ENCODE measurements around the gene JMJD7. TPM values are rescaled to one million over a fixed set of nuclear protein-coding genes. Genes with fewer than 3 reads are reported as not detected.

The JMJD7 gene
- polyA plus RNA-seq, 4 donors: 9.1 to 13.3 (median 12.4) TPM

GRCh38 chr15:41798607-41799487 lies 29.0 kb upstream of the JMJD7 start:
- no peak for DNase-seq (ENCODE audit: low read depth in 4 of 4, low spot score in 3 of 4)

- no peak for DNase-seq (ENCODE audit: low read depth in 4 of 4, low spot score in 3 of 4)
These were observed 28.4 kb upstream of the JMJD7 start for GRCh38 chr15:41799488-41799805.

DNA sequence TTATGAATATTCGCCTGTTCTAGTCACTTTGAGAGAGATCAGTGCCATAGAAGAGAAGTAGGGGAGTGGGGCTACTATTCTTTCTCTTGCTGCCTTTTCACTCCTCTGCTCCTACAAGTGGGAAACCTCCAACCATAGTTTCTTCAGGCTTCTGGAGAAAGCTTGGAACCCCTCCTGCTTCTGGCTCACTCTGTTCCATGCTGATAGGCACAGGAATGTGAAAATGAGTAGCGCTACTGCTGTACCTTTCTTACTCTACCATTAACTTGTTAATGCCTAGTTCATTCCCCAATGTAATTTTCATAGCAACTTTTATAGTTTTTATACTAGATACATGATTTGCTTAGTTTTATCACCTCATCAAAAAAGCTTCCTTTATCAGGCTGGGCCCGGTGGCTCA lies 26.7 kb upstream of the JMJD7 start:
- DNase-seq (ENCODE audit: low read depth in 4 of 4, low spot score in 3 of 4): no peak

DNA sequence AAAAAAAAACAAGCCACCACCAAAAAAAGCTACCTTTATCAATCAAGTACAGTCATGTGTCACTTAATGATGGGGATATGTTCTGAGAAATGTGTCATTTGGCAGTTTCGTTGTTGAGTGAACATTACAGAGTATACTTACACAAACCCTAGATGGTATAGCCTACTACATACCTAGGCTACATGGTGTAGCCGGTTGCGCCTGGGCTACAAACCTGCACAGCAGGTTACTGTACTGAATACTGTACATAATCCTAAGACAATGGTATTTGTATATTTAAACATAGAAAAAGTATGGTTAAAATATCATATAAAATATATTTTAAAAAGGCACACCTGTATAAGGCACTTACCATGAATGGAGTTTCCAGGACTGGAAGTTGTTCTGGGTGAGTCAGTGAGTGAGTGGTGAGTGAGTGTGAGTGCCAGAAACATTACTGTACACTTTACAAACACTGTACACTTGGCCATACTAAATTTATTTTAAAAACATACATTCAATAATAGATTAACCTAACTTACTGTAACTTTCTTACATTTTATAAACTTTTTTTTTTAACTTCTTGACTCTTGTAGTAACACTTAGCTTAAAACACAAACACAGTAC lies 25.9 kb upstream of the JMJD7 start:
- no peak for DNase-seq (ENCODE audit: low read depth in 4 of 4, low spot score in 3 of 4)

- DNase-seq (ENCODE audit: low read depth in 4 of 4, low spot score in 3 of 4): no peak
These were observed 23.5 kb upstream of the JMJD7 start for GRCh38 chr15:41804361-41804760.

- DNase-seq (ENCODE audit: low read depth in 4 of 4, low spot score in 3 of 4): no peak
These were observed 22.8 kb upstream of the JMJD7 start for GRCh38 chr15:41804916-41805666.

- no peak for DNase-seq (ENCODE audit: low read depth in 4 of 4, low spot score in 3 of 4)
These were observed 22.2 kb upstream of the JMJD7 start for GRCh38 chr15:41805711-41806110.

DNA sequence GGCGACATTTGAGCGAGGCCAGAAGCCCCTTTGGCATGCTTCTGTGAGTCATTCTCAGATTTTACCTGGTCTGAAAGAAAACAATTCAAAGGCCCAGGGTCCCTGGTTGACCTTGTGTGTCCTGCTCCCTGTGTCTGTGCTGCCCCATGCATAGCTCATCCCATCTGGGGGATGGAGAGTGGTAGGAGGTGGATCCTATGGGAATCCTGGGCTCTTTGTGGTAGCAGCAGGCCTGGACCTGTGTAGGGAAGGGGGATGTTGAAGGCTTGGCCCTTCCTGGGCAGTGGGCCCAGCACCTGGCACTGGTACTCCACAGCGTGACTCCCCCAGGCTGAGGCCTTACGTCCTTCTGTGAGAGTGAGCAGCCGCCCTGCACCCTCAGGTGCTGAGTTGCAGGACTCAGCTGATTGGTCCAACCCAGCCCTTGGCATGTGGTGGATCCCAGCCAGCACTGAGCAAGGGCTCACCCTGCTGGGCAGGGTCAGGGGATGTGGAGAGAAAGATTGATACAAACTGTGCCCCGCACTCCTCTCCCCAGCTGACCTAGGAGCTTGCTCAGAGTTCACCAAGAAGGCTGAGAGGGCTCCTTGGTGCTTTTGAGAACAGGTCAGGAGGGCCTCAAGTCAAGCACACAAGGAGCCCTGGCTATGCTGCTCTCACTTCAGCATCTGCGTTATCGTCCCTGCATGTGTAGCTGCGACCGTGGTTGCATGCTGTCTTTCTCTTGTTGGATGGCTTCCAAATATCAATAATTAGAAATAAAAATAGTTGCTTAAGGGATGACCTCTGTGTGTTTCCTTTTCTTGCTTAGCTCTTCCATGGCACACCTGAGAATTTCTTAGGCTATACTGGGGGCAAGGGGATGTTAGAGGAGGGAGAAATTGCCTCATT lies 21.4 kb upstream of the JMJD7 start:
- DNase-seq (ENCODE audit: low read depth in 4 of 4, low spot score in 3 of 4): no peak

- DNase-seq (ENCODE audit: low read depth in 4 of 4, low spot score in 3 of 4): no peak
These were observed 18.8 kb upstream of the JMJD7 start for GRCh38 chr15:41809121-41809520.

GRCh38 chr15:41809526-41810220 lies 18.2 kb upstream of the JMJD7 start:
- DNase-seq (ENCODE audit: low read depth in 4 of 4, low spot score in 3 of 4): no peak

- DNase-seq (ENCODE audit: low read depth in 4 of 4, low spot score in 3 of 4): no peak
These were observed 17.1 kb upstream of the JMJD7 start for GRCh38 chr15:41810651-41811431.

- peak in 2 of 4 donors; percentile 59 to 66 for DNase-seq (ENCODE audit: low read depth in 4 of 4, low spot score in 3 of 4)
These were observed 16.3 kb upstream of the JMJD7 start for GRCh38 chr15:41811432-41812195.

DNA sequence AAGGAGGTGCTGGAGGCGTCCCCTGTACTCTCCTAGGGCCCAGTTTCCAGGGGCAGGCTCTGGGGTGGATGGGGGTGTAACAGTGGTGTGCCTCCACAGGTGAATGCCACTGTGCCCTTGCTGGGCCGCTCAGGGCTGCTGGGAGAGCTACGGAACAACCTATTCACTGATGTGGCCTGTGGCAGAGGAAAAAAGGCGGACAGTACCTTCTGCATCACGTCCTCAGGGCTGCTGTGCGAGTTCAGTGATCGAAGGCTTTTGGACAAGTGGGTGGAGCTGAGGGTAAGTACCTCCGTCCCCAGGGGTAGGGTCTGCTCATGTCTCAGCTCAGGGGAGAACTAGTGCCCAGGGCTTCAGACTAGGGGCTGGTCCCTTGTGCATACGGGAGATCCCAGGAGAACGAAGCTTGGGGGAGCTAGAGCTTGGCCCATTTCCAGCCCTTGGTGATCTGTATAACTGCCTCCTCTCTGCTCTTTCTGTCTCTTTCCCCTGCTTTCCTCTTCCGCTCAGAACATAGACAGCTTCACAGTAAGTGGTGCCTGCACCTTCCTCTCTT lies 15.0 kb upstream of the JMJD7 start:
- DNase-seq (ENCODE audit: low read depth in 4 of 4, low spot score in 3 of 4): no peak

GRCh38 chr15:41813426-41813825 lies 14.5 kb upstream of the JMJD7 start:
- DNase-seq (ENCODE audit: low read depth in 4 of 4, low spot score in 3 of 4): no peak

DNA sequence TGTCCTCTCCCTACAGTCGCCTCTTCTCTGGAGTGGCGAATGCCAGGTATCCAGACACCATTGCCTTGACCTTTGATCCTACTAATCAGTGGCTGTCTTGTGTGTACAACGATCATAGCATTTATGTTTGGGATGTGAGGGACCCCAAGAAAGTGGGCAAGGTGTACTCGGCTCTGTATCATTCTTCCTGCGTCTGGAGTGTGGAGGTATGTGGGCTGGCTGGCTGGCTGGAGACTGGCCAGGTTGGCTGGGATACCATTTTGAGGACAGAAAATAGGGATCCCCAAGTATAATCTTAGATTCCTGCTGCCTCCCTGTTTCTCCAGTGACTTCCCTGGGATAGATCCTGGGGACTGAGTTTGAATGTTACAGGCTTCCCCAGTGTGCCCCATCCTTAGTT lies 13.4 kb upstream of the JMJD7 start:
- DNase-seq (ENCODE audit: low read depth in 4 of 4, low spot score in 3 of 4): no peak

DNA sequence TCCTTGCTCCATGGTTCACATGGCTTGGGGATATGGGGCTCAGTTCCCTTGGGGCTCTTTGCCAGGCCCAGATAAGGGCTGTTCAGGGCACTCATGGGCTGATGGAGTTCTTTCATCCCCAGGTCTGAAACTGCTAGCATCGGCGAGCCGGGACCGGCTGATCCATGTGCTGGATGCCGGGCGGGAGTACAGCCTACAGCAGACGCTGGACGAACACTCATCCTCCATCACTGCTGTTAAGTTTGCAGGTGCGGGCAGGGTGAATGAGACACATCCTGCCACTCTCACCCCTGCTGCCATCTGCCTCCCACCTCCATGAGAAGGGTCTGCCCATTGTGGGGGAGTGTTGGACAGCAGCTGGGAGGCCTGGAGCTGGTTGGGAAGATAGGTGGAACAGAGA lies 11.1 kb upstream of the JMJD7 start:
- no peak for DNase-seq (ENCODE audit: low read depth in 4 of 4, low spot score in 3 of 4)

GRCh38 chr15:41817327-41817726 lies 10.6 kb upstream of the JMJD7 start:
- no peak for DNase-seq (ENCODE audit: low read depth in 4 of 4, low spot score in 3 of 4)

DNA sequence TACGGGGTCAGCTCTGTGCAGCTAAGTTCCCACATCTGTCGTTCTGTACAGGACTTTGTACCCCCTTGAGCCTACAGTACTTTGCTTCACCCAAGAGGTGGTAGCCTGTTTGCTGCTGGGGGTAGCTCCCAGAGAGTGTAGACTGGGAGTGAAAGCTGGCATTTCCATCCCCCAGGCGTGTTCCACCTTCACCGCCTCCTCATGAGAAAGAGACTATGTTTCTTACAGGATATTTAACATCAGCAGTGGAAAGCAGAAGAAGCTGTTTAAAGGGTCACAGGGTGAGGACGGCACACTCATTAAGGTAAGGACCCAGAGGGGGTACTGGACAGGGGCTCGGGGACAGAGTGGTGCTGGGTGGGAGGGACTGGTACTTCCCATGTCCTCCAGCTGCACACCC lies 10.1 kb upstream of the JMJD7 start:
- DNase-seq (ENCODE audit: low read depth in 4 of 4, low spot score in 3 of 4): no peak

Measured in left renal pelvis (tissue), 4 donors.